Upper lobe of right lung (tissue), 1 donor: ENCODE measurements around the gene SCRG1. TPM values are rescaled to one million over a fixed set of nuclear protein-coding genes. Genes with fewer than 3 reads are reported as not detected.

Experiments
- ATAC-seq: fragments of 200-7000 bp; cut with Tn5 transposase; one replicate; pipeline ENCODE4 v1.9.1; 2020; ENCODE audit warnings: mild to moderate bottlenecking, moderate library complexity
- DNase-seq: peaks from one replicate; pipeline ENCODE4 v3.0.0-alpha.2; 2020
- H3K27ac ChIP-seq: fragments of 200-600 bp; one replicate; pipeline ENCODE4 v1.8.0; 2022
- H3K27me3 ChIP-seq: fragments of 200-600 bp; one replicate; pipeline ENCODE4 v1.8.0; 2022; ENCODE audit warnings: mild to moderate bottlenecking
- H3K36me3 ChIP-seq: fragments of 200-600 bp; one replicate; pipeline ENCODE4 v1.8.0; 2022
- H3K4me1 ChIP-seq: fragments of 200-600 bp; one replicate; pipeline ENCODE4 v1.8.0; 2022
- H3K4me3 ChIP-seq: fragments of 200-600 bp; one replicate; pipeline ENCODE4 v1.8.0; 2022; ENCODE audit warnings: mild to moderate bottlenecking
- H3K9me3 ChIP-seq: fragments of 200-600 bp; one replicate; pipeline ENCODE4 v1.8.0; 2022
- intact Hi-C: fragments of 100-400 bp; cut with DNase I; formaldehyde crosslinking; loops from one replicate; pipeline ENCODE4 v1.11.0; 2022
- total RNA-seq: library from RNA; stranded (reverse); fragmentation: NEBNext Ultra II Directional; extraction: Animal tissue kit (Norgen Biotek cat#: 25700); gene quantifications from one replicate; pipeline ENCODE4 v1.2.1, GENCODE V29; 2021
- TF ChIP-seq, protein P1 (sequence below): fragments of 200-600 bp; IDR thresholded peaks from one replicate; pipeline ENCODE4 v1.8.0; 2022; ENCODE audit warnings: antibody characterized with exemption
- donor health status: DM: no; HTN: yes; CAD: no; lungs with severe emphysema.

Gene SCRG1
- total RNA-seq, 1 donor from 2014 or later: not detected

DNA sequence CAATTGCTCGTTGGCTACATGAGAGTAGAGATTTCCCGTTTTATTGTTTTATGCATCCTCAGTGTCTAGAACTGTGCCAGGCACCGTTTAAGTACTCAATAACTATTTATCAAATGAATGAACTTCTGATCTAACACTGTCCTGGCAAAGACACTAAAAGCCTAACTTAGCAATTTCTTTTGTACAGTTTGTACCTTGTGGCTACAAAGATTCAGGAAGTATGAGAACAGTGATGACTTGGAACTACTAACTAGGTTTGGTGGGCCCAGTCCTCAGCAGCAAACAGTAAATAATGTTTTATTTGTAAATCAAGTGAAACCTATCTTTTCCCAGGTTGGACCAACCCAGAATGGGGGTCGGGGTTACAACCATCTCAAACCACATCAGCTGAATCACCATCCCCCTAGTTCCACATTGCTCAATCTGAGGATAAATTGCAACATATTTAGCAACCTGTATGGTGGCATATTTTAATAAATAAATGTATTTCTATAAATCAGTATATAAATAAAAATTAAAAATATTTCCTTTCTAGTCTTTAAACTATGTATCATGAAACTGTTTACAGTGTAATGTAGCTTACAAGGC is 12.3 kb upstream of the SCRG1 start:
- DNase-seq: no peak
- Histone ChIP-seq H3K9me3 (no peaks in the 10 kb centered on the region), H3K27me3 (no peaks in the 10 kb centered on the region), H3K4me3 (no peak overlapping the region), H3K36me3 (no peaks in the 10 kb centered on the region), H3K4me1 (peaks cover 8% of the 10 kb centered on the region), H3K27ac (no peak overlapping the region)
- peak; percentile 63 for ATAC-seq
- TF ChIP-seq, protein P1, sequence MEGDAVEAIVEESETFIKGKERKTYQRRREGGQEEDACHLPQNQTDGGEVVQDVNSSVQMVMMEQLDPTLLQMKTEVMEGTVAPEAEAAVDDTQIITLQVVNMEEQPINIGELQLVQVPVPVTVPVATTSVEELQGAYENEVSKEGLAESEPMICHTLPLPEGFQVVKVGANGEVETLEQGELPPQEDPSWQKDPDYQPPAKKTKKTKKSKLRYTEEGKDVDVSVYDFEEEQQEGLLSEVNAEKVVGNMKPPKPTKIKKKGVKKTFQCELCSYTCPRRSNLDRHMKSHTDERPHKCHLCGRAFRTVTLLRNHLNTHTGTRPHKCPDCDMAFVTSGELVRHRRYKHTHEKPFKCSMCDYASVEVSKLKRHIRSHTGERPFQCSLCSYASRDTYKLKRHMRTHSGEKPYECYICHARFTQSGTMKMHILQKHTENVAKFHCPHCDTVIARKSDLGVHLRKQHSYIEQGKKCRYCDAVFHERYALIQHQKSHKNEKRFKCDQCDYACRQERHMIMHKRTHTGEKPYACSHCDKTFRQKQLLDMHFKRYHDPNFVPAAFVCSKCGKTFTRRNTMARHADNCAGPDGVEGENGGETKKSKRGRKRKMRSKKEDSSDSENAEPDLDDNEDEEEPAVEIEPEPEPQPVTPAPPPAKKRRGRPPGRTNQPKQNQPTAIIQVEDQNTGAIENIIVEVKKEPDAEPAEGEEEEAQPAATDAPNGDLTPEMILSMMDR: no peak
- intact Hi-C loops: no loop called here

DNA sequence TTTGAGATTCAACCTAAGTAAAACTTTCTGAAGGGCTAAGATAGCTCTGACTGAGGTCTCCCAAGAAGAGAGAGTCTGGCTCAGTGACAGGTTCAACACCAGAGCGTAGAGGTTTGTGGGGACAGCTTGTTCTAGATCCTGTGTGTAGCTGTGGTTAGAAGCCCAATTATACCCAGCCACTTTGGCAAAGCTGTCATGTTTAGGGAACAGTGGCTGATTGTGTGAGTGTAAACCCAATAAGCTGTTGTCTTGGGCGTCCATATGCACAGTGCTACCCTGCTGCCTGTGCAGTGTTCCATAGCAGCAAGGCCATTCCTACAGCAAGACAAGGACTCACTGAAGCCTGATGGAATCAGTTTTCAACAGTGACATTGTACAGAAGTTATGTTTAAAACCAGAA is 11.2 kb upstream of the SCRG1 start:
- Histone ChIP-seq H3K4me3 (no peak overlapping the region), H3K9me3 (no peaks in the 10 kb centered on the region), H3K4me1 (peaks cover 8% of the 10 kb centered on the region), H3K27me3 (no peaks in the 10 kb centered on the region), H3K36me3 (no peaks in the 10 kb centered on the region), H3K27ac (no peak overlapping the region)
- DNase-seq (no peak), ATAC-seq (no peak)
- TF ChIP-seq, protein P1: no peak
- intact Hi-C loops: no loop called here

DNA sequence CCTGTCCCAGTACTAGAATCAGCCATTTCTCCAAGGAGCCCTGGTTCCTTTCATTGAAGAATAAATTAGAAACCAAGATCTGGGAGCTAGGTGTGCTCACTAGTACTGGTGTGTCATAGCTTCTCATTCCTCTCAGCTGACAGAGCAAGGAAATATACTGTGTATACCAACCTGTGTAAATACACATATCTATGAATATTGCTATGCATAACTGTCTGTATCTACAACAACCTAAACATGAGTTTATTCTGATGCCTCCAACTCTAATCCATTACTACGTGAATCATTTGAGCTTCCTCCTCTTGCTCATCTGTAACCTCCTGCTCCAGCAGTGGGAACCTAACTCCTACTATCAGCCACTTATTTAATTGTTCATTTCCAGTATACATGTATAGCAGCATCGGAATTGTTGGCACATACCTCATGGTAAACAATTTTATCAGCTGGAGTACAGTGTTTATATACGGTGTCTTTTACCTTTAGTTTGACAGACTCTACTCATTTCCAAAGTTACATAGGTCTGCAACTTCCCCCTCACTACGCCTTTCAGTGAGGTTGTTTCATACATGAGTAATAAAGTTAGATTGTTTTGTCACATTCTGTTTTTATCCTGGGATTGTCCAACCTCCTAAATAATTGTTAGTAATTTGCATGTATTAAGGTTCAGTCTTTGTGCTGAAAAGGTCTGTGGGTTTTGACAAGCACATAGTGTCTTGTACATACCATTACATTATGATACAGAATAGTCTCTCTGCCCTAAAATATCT is 7.1 kb upstream of the SCRG1 start:
- TF ChIP-seq, protein P1: no peak
- H3K27me3 ChIP-seq: no peaks in the 10 kb centered on the region
- DNase-seq (no peak), ATAC-seq (no peak)
- H3K9me3 ChIP-seq: no peaks in the 10 kb centered on the region
- no peak overlapping the region for H3K27ac ChIP-seq
- no peaks in the 10 kb centered on the region for H3K4me1 ChIP-seq
- intact Hi-C loops: no loop called here
- H3K4me3 ChIP-seq: no peak overlapping the region
- H3K36me3 ChIP-seq: no peaks in the 10 kb centered on the region

DNA sequence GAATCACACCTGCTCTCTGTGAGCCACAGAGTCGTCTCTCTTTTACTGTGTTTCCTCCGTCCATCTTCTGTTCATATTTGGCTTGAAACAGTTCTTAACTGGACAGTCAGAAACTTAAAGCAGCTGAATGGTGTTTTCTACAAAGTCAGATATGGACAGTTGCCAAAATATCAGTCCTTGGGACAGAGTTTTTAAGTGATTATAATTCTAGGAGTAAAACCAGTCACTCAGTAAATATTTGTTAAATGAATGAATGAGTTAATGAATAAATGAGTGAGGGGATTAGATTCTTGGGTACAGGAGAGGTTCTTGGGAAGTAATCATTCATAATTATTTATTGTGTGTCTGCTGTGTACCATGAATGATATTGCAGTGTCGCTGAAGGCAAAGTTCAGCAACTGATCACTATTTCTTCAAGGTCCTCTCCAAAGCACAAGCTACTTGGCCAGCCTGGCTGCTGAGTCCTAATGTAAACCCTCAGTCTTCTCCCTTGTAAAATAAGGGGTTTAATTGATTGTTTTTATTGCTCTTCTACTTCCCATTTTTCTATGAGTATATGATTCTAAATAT is 5.5 kb upstream of the SCRG1 start:
- no peaks in the 10 kb centered on the region for H3K4me1 ChIP-seq
- ATAC-seq: no peak
- no peaks in the 10 kb centered on the region for H3K9me3 ChIP-seq
- H3K27ac ChIP-seq: no peak overlapping the region
- TF ChIP-seq, protein P1: no peak
- no peaks in the 10 kb centered on the region for H3K36me3 ChIP-seq
- intact Hi-C loops: no loop called here
- no peaks in the 10 kb centered on the region for H3K27me3 ChIP-seq
- DNase-seq: no peak
- H3K4me3 ChIP-seq: no peak overlapping the region

DNA sequence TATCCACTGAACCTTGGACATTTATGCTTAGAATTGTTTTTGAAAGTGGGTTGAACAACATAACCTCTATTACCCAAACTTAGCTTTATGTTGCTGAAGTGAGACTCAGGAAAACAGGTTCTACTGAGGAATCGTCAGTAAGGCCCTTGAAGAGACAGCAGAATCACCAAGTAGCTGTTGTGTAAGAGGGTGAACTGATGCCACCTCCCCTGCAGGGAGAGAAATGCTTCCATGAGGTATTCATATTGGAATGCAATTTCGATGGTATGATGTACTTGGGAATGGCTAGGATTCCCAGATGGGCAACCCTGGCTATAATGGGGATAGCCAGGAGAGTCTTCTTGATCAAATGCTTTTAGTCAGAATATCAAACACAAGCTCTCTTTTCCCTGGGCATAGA is 4.1 kb upstream of the SCRG1 start:
- Histone ChIP-seq H3K27ac (no peak overlapping the region), H3K36me3 (no peaks in the 10 kb centered on the region), H3K27me3 (no peaks in the 10 kb centered on the region), H3K4me1 (no peaks in the 10 kb centered on the region), H3K4me3 (no peak overlapping the region), H3K9me3 (no peaks in the 10 kb centered on the region)
- TF ChIP-seq, protein P1: no peak
- ATAC-seq: no peak
- DNase-seq: no peak
- intact Hi-C loops: no loop called here
